GM23338 (cell line): ENCODE data around the gene TXNDC2.

ENCODE experiments used
- CREB1 ChIP-seq: fragments of 250-450 bp; sonication (Bioruptor Pico); IDR thresholded peaks from 2 replicates; pipeline ENCODE4 v1.5.0; 2020; ENCODE audit warnings: low read depth, mild to moderate bottlenecking, moderate library complexity
- EZH2 ChIP-seq: fragments of 200-600 bp; sonication (generic); IDR thresholded peaks from one replicate; pipeline ENCODE4 v1.8.0; 2017; ENCODE audit warnings: antibody characterized with exemption, mild to moderate bottlenecking, low read depth; ENCODE audit not compliant: unreplicated experiment
- EZH2phosphoT487 ChIP-seq: fragments of 200-600 bp; sonication (generic); IDR thresholded peaks from one replicate; pipeline ENCODE4 v1.8.1; 2018; ENCODE audit warnings: antibody characterized with exemption; ENCODE audit not compliant: unreplicated experiment
- JUNB ChIP-seq: IDR thresholded peaks from one replicate; pipeline ENCODE4 v1.6.1; 2016; ENCODE audit warnings: antibody characterized with exemption; ENCODE audit not compliant: unreplicated experiment
- NANOG ChIP-seq: IDR thresholded peaks from 2 replicates; pipeline ENCODE4 v1.6.1; 2016; ENCODE audit warnings: antibody characterized with exemption, borderline replicate concordance
- POLR2AphosphoS5 ChIP-seq: IDR thresholded peaks from 2 replicates; pipeline ENCODE4 v1.6.1; 2016; ENCODE audit warnings: antibody characterized with exemption, low read depth
- STAT1 ChIP-seq: IDR thresholded peaks from one replicate; pipeline ENCODE4 v1.6.1; 2016; ENCODE audit warnings: antibody characterized with exemption; ENCODE audit not compliant: unreplicated experiment
- ZNF114 ChIP-seq: fragments of 250-450 bp; sonication (Bioruptor Pico); IDR thresholded peaks from 2 replicates; pipeline ENCODE4 v1.5.0; 2020; ENCODE audit warnings: mild to moderate bottlenecking, moderate library complexity
- ZNF331 ChIP-seq: fragments of 250-450 bp; sonication (Bioruptor Pico); IDR thresholded peaks from 2 replicates; pipeline ENCODE4 v1.5.0; 2020; ENCODE audit warnings: low read depth, mild to moderate bottlenecking, moderate library complexity
- TF ChIP-seq, protein P1 (sequence below), 2 experiments: fragments of 200-600 bp in 1 of 2; sonication (generic) in 1 of 2; conservative IDR thresholded peaks; 2 replicates each; pipeline versions ENCODE4 v1.5.1 to v1.6.1; 2016 to 2017; ENCODE audit warnings: antibody characterized with exemption in 2 of 2, low read depth in 2 of 2, mild to moderate bottlenecking in 2 of 2, moderate library complexity in 1 of 2
- TF ChIP-seq, protein P2 (sequence below): IDR thresholded peaks from one replicate; pipeline ENCODE4 v1.6.1; 2018; ENCODE audit warnings: antibody characterized with exemption; ENCODE audit not compliant: unreplicated experiment
- TF ChIP-seq, protein P3 (sequence below): IDR thresholded peaks from 2 replicates; pipeline ENCODE4 v1.6.1; 2016; ENCODE audit warnings: antibody characterized with exemption
- TF ChIP-seq, protein P4 (sequence below): fragments of 250-450 bp; sonication (Bioruptor Pico); IDR thresholded peaks from 2 replicates; pipeline ENCODE4 v1.5.0; 2020; ENCODE audit warnings: mild to moderate bottlenecking, moderate library complexity

DNA sequence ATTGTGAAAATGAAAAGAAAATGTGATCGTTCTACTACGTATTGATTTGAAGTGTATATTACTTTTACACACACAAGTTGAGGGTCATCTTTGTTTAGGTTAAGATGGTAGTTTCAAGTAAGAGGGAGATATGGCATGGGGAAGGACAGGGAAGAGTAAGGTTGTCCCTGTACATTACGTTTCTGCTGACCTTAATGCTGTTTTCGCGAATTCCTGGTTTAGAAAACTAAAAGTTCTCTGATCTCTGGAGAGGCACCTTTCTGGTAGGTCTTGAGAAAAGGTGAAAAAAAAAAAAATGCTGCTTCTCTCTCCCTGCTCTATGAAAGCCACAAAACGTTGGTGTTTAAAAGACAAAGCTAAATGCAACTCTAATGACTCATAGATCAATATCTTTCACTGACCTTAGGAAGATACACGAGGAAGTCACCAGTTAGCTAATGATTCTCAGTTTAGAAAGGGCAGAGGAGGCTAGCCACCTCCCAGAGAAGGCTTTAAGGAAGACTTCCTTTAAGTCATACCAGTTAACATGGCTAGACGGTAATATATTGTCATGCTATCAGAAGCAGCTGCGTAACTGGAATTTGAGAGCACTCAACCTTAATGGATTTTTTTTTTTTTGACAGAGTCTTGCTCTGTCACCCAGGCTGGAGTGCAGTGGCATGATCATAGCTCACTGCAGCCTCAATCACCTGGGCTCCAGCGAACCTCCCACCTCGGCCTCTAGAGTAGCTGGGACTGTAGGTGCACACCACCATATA lies 13.2 kb downstream of the TXNDC2 start:
- TF ChIP-seq POLR2AphosphoS5 (no peak), ZNF114 (no peak), CREB1 (CRISPR knock-in tag) (no peak), JUNB (no peak), EZH2 (no peak), EZH2phosphoT487 (no peak), ZNF331 (CRISPR knock-in tag) (no peak), STAT1 (no peak), NANOG (no peak)
- TF ChIP-seq, protein P1, sequence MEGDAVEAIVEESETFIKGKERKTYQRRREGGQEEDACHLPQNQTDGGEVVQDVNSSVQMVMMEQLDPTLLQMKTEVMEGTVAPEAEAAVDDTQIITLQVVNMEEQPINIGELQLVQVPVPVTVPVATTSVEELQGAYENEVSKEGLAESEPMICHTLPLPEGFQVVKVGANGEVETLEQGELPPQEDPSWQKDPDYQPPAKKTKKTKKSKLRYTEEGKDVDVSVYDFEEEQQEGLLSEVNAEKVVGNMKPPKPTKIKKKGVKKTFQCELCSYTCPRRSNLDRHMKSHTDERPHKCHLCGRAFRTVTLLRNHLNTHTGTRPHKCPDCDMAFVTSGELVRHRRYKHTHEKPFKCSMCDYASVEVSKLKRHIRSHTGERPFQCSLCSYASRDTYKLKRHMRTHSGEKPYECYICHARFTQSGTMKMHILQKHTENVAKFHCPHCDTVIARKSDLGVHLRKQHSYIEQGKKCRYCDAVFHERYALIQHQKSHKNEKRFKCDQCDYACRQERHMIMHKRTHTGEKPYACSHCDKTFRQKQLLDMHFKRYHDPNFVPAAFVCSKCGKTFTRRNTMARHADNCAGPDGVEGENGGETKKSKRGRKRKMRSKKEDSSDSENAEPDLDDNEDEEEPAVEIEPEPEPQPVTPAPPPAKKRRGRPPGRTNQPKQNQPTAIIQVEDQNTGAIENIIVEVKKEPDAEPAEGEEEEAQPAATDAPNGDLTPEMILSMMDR (conservative IDR thresholded peaks at IDR 0.05; ENCODE audit: low read depth in 2 of 2): no peak
- TF ChIP-seq, protein P2, sequence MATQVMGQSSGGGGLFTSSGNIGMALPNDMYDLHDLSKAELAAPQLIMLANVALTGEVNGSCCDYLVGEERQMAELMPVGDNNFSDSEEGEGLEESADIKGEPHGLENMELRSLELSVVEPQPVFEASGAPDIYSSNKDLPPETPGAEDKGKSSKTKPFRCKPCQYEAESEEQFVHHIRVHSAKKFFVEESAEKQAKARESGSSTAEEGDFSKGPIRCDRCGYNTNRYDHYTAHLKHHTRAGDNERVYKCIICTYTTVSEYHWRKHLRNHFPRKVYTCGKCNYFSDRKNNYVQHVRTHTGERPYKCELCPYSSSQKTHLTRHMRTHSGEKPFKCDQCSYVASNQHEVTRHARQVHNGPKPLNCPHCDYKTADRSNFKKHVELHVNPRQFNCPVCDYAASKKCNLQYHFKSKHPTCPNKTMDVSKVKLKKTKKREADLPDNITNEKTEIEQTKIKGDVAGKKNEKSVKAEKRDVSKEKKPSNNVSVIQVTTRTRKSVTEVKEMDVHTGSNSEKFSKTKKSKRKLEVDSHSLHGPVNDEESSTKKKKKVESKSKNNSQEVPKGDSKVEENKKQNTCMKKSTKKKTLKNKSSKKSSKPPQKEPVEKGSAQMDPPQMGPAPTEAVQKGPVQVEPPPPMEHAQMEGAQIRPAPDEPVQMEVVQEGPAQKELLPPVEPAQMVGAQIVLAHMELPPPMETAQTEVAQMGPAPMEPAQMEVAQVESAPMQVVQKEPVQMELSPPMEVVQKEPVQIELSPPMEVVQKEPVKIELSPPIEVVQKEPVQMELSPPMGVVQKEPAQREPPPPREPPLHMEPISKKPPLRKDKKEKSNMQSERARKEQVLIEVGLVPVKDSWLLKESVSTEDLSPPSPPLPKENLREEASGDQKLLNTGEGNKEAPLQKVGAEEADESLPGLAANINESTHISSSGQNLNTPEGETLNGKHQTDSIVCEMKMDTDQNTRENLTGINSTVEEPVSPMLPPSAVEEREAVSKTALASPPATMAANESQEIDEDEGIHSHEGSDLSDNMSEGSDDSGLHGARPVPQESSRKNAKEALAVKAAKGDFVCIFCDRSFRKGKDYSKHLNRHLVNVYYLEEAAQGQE: no peak
- TF ChIP-seq, protein P3, sequence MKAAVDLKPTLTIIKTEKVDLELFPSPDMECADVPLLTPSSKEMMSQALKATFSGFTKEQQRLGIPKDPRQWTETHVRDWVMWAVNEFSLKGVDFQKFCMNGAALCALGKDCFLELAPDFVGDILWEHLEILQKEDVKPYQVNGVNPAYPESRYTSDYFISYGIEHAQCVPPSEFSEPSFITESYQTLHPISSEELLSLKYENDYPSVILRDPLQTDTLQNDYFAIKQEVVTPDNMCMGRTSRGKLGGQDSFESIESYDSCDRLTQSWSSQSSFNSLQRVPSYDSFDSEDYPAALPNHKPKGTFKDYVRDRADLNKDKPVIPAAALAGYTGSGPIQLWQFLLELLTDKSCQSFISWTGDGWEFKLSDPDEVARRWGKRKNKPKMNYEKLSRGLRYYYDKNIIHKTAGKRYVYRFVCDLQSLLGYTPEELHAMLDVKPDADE: no peak
- TF ChIP-seq, protein P4, sequence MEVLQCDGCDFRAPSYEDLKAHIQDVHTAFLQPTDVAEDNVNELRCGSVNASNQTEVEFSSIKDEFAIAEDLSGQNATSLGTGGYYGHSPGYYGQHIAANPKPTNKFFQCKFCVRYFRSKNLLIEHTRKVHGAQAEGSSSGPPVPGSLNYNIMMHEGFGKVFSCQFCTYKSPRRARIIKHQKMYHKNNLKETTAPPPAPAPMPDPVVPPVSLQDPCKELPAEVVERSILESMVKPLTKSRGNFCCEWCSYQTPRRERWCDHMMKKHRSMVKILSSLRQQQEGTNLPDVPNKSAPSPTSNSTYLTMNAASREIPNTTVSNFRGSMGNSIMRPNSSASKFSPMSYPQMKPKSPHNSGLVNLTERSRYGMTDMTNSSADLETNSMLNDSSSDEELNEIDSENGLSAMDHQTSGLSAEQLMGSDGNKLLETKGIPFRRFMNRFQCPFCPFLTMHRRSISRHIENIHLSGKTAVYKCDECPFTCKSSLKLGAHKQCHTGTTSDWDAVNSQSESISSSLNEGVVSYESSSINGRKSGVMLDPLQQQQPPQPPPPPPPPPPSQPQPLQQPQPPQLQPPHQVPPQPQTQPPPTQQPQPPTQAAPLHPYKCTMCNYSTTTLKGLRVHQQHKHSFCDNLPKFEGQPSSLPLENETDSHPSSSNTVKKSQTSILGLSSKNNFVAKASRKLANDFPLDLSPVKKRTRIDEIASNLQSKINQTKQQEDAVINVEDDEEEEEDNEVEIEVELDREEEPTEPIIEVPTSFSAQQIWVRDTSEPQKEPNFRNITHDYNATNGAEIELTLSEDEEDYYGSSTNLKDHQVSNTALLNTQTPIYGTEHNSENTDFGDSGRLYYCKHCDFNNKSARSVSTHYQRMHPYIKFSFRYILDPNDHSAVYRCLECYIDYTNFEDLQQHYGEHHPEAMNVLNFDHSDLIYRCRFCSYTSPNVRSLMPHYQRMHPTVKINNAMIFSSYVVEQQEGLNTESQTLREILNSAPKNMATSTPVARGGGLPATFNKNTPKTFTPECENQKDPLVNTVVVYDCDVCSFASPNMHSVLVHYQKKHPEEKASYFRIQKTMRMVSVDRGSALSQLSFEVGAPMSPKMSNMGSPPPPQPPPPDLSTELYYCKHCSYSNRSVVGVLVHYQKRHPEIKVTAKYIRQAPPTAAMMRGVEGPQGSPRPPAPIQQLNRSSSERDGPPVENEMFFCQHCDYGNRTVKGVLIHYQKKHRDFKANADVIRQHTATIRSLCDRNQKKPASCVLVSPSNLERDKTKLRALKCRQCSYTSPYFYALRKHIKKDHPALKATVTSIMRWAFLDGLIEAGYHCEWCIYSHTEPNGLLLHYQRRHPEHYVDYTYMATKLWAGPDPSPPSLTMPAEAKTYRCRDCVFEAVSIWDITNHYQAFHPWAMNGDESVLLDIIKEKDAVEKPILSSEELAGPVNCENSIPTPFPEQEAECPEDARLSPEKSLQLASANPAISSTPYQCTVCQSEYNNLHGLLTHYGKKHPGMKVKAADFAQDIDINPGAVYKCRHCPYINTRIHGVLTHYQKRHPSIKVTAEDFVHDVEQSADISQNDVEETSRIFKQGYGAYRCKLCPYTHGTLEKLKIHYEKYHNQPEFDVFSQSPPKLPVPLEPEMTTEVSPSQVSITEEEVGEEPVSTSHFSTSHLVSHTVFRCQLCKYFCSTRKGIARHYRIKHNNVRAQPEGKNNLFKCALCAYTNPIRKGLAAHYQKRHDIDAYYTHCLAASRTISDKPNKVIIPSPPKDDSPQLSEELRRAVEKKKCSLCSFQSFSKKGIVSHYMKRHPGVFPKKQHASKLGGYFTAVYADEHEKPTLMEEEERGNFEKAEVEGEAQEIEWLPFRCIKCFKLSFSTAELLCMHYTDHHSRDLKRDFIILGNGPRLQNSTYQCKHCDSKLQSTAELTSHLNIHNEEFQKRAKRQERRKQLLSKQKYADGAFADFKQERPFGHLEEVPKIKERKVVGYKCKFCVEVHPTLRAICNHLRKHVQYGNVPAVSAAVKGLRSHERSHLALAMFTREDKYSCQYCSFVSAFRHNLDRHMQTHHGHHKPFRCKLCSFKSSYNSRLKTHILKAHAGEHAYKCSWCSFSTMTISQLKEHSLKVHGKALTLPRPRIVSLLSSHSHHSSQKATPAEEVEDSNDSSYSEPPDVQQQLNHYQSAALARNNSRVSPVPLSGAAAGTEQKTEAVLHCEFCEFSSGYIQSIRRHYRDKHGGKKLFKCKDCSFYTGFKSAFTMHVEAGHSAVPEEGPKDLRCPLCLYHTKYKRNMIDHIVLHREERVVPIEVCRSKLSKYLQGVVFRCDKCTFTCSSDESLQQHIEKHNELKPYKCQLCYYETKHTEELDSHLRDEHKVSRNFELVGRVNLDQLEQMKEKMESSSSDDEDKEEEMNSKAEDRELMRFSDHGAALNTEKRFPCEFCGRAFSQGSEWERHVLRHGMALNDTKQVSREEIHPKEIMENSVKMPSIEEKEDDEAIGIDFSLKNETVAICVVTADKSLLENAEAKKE: no peak
